Cardiac fibroblast (primary cell): ENCODE data around the gene HNRNPCL2.
"Not testable (repeated sequence)": the region's sequence is repeated elsewhere in the genome, so short reads cannot be mapped to it uniquely, and the experiment has no call there.

ENCODE experiments used
- DNase-seq, 2 donors: peaks; one replicate each; pipeline versions ENCODE4 v3.0.0 to v3.0.0-alpha.2; 2010; ENCODE audit warnings: low read depth in 2 of 2
- H3K4me3 ChIP-seq, 2 donors: replicated peaks in 1 of 2; 1 replicate in 1 of 2; 2 replicates in 1 of 2; pipeline ENCODE4 v1.5.1; 2011; ENCODE audit warnings: low read depth in 2 of 2, low read length in 2 of 2, mild to moderate bottlenecking in 2 of 2, moderate library complexity in 1 of 2

The HNRNPCL2 gene

DNA sequence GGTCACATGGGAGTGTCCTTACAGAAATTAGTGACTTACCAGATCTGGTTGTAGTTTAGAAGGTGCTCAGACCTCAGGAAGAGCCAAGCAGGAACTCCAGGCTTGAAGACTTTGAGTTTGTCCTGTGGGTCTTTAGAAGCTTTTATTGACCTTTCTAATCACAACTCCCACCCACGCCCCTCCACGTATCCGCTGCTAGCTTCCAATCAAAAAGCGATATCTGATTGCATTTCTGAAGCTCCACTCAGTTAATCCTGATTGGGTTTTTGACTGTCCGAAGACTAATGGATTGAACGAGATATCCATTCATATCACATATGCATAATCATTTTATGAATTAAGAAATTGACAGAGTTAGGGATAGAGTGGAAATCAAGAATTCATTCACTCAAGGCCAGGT lies at the start of gene HNRNPCL2:
Gene HNRNPCL2, minus strand, starts transcription at position 101 of the 400 bp plus-strand sequence. CDS start 454 bp downstream, outside the sequence.
- H3K4me3 ChIP-seq, DNase-seq: not testable (repeated sequence)

DNA sequence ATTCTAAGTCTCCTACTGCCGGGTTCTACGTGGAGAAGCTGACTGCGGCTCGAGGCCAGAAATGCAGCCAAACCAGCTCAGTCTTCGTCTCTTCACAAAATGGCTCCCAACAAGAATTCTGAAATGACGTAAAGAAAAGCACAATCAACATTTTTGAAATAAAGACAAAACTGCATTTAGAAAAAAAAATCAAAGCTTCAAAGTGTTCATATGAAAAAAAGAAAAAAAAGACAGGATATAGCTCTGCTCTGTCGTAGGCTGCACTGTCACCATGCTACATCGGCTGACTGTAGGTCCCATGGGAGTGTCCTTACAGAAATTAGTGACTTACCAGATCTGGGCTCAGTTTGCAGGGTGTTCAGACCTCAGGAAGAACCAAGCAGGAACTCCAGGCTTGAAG lies 48.9 kb upstream of the HNRNPCL2 start, which contains the start of gene HNRNPCL4:
Gene HNRNPCL4, minus strand, starts transcription at position 101 of the 400 bp plus-strand sequence. CDS start 164 bp downstream, outside the sequence.
- not testable (repeated sequence) for DNase-seq, H3K4me3 ChIP-seq

- H3K4me3 ChIP-seq, DNase-seq: not testable (repeated sequence)
Observed at GRCh38 chr1:13155909-13156308, 39.3 kb upstream of the HNRNPCL2 start, which contains the start of gene PRAMEF26. PRAMEF26 (minus strand) TSS chr1:13156009; CDS start chr1:13153095, 2,914 bp downstream.

DNA sequence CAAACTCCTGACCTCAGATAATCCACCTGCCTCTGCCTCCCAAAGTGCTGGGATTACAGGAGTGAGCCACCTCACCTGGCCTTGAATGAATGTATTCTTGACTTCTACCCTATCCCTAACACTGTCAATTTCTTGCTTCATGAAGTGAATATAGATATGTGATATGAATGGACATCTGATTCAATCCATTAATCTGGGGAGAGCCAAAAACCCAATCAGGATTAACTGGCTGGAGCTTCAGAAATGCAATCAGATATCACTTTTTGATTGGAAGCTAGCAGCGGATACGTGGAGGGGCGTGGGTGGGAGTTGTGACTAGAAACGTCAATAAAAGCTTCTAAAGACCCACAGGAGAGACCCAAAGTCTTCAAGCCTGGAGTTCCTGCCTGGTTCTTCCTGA lies 46.2 kb downstream of the HNRNPCL2 start, which contains the start of gene PRAMEF25:
Gene PRAMEF25, plus strand, starts transcription at position 301 of the 400 bp plus-strand sequence. CDS start 2,920 bp downstream, outside the sequence.
- not testable (repeated sequence) for H3K4me3 ChIP-seq, DNase-seq
